Smooth muscle cell (in vitro differentiated cells): Measurements from ENCODE around the gene FCAMR. TPM values are rescaled to one million over a fixed set of nuclear protein-coding genes. Genes with fewer than 3 reads are reported as not detected.
A peak's percentile ranks its signal among the peaks of the same experiment; 100 is the strongest.

Experiments used
- DNase-seq: peaks from one replicate; lab custom pipeline; 2025; ENCODE audit not compliant: unreplicated experiment; lab: John Stamatoyannopoulos, UW
- H2AFZ ChIP-seq: fragments of 200-600 bp; sonication (generic); 2 replicates; pipeline ENCODE4 v1.6.0; 2016; ENCODE audit warnings: antibody characterized with exemption, low read depth, mild to moderate bottlenecking
- H3F3A ChIP-seq: fragments of 200-600 bp; sonication (generic); 2 replicates; pipeline ENCODE4 v1.6.0; 2017; ENCODE audit warnings: antibody characterized with exemption, low read depth
- H3K27ac ChIP-seq: fragments of 200-600 bp; sonication (generic); 2 replicates; pipeline ENCODE4 v1.5.1; 2016; ENCODE audit warnings: low read depth, mild to moderate bottlenecking
- H3K27me3 ChIP-seq: fragments of 200-600 bp; sonication (generic); 2 replicates; pipeline ENCODE4 v1.6.1; 2016; ENCODE audit warnings: low read depth, mild to moderate bottlenecking
- H3K36me3 ChIP-seq: fragments of 200-600 bp; sonication (generic); 2 replicates; pipeline ENCODE4 v1.5.1; 2016; ENCODE audit warnings: low read depth
- H3K4me1 ChIP-seq: fragments of 200-600 bp; sonication (generic); 2 replicates; pipeline ENCODE4 v1.5.1; 2016; ENCODE audit warnings: low read depth
- H3K4me2 ChIP-seq: fragments of 200-600 bp; sonication (generic); 2 replicates; pipeline ENCODE4 v1.6.0; 2016; ENCODE audit warnings: mild to moderate bottlenecking
- H3K4me3 ChIP-seq: fragments of 200-600 bp; sonication (generic); 2 replicates; pipeline ENCODE4 v1.5.1; 2016; ENCODE audit warnings: mild to moderate bottlenecking
- H3K79me2 ChIP-seq: fragments of 200-600 bp; sonication (generic); 2 replicates; pipeline ENCODE4 v1.6.0; 2016; ENCODE audit warnings: low read depth, mild to moderate bottlenecking
- H3K9ac ChIP-seq: fragments of 200-600 bp; sonication (generic); 2 replicates; pipeline ENCODE4 v1.6.0; 2016; ENCODE audit warnings: low read depth
- H3K9me3 ChIP-seq: fragments of 200-600 bp; sonication (generic); replicated peaks from 2 replicates; pipeline ENCODE4 v1.5.1; 2016; ENCODE audit warnings: low read depth
- H4K20me1 ChIP-seq: fragments of 200-600 bp; sonication (generic); 2 replicates; pipeline ENCODE4 v1.6.0; 2016; ENCODE audit warnings: low read depth
- CTCF ChIP-seq: fragments of 200-600 bp; sonication (generic); IDR thresholded peaks from 2 replicates; pipeline ENCODE4 v1.5.1; 2017; ENCODE audit warnings: borderline replicate concordance, mild to moderate bottlenecking, antibody characterized with exemption; ENCODE audit not compliant: insufficient read depth, poor library complexity, severe bottlenecking
- WGBS: methylation state at CpG from one replicate; pipeline ENCODE4 v1.1.7; 2016; ENCODE audit warnings: low lambda C conversion rate; 5-methylcytosine and 5-hydroxymethylcytosine counted together
- polyA plus RNA-seq: library from polyadenylated mRNA; unstranded; fragments of >200 nt; fragmentation: Nextera tagmentation; extraction: Ambion mirVana; gene quantifications from 2 replicates; pipeline ENCODE4 v1.2.1, GENCODE V29; 2016
- total RNA-seq: library from RNA; depleted of rRNA; stranded (reverse); fragments of >200 nt; gene quantifications from 2 replicates; pipeline ENCODE4 v1.2.3, GENCODE V29; 2014

FCAMR gene
- total and polyA plus RNA-seq, 2 experiments from 2014 or later, result not detected

GRCh38 chr1:206915030-206915735, 55.1 kb downstream of the FCAMR start:
- Histone ChIP-seq H3K4me1 (no peaks in the 10 kb centered on the region), H3K36me3 (no peaks in the 10 kb centered on the region), H3F3A (no peaks in the 10 kb centered on the region), H3K27me3 (peaks cover 55% of the 10 kb centered on the region), H4K20me1 (no peaks in the 10 kb centered on the region), H3K9me3 (no peaks in the 10 kb centered on the region), H3K79me2 (no peaks in the 10 kb centered on the region), H2AFZ (no peak overlapping the region), H3K27ac (no peak overlapping the region), H3K4me3 (no peak overlapping the region), H3K9ac (no peak overlapping the region), H3K4me2 (no peak overlapping the region)
- 85% methylated on average over 15 of the region's 15 CpGs for WGBS
- DNase-seq, result no peak
- no peak for TF ChIP-seq CTCF

GRCh38 chr1:206913766-206914537, 56.3 kb downstream of the FCAMR start:
- H4K20me1 ChIP-seq, result no peaks in the 10 kb centered on the region
- H3K36me3 ChIP-seq, result no peaks in the 10 kb centered on the region
- H3K27ac ChIP-seq, result no peak overlapping the region
- no peaks in the 10 kb centered on the region for H3F3A ChIP-seq
- H3K9ac ChIP-seq, result no peak overlapping the region
- no peak for TF ChIP-seq CTCF
- H2AFZ ChIP-seq, result no peak overlapping the region
- no peak overlapping the region for H3K4me2 ChIP-seq
- WGBS, result 87% methylated on average over 12 of the region's 12 CpGs
- H3K4me3 ChIP-seq, result no peak overlapping the region
- peaks cover 67% of the 10 kb centered on the region for H3K27me3 ChIP-seq
- H3K9me3 ChIP-seq, result no peaks in the 10 kb centered on the region
- H3K4me1 ChIP-seq, result no peaks in the 10 kb centered on the region
- no peaks in the 10 kb centered on the region for H3K79me2 ChIP-seq
- no peak for DNase-seq

GRCh38 chr1:206912445-206913095, 57.7 kb downstream of the FCAMR start:
- no peaks in the 10 kb centered on the region for H3K9me3 ChIP-seq
- no peaks in the 10 kb centered on the region for H3F3A ChIP-seq
- no peak overlapping the region for H3K9ac ChIP-seq
- H3K4me1 ChIP-seq, result no peaks in the 10 kb centered on the region
- TF ChIP-seq CTCF, result peak; percentile 81
- H3K27ac ChIP-seq, result no peak overlapping the region
- no peaks in the 10 kb centered on the region for H3K36me3 ChIP-seq
- no peaks in the 10 kb centered on the region for H4K20me1 ChIP-seq
- H3K4me3 ChIP-seq, result no peak overlapping the region
- H2AFZ ChIP-seq, result no peak overlapping the region
- peaks cover 70% of the 10 kb centered on the region for H3K27me3 ChIP-seq
- DNase-seq, result peak; percentile 12
- no peaks in the 10 kb centered on the region for H3K79me2 ChIP-seq
- WGBS, result 30% methylated on average over 7 of the region's 7 CpGs
- H3K4me2 ChIP-seq, result no peak overlapping the region
